Vagina (tissue), 2 donors: ENCODE results near the gene TTC9. TPM values are rescaled to one million over a fixed set of nuclear protein-coding genes. Genes with fewer than 3 reads are reported as not detected.

Experiments
- DNase-seq, 2 donors: peaks; one replicate each; pipeline ENCODE4 v3.0.0-alpha.2; 2017; ENCODE audit errors: extremely low spot score in 2 of 2
- H3K27ac ChIP-seq: fragments of 200-600 bp; sonication (generic); one replicate; pipeline ENCODE4 v1.5.1; 2019
- H3K27me3 ChIP-seq: fragments of 200-600 bp; sonication (generic); one replicate; pipeline ENCODE4 v1.5.1; 2019
- H3K36me3 ChIP-seq, 2 donors: fragments of 200-600 bp; sonication (generic); one replicate each; pipeline ENCODE4 v1.5.1; 2017 to 2019
- H3K4me1 ChIP-seq: fragments of 200-600 bp; sonication (generic); one replicate; pipeline ENCODE4 v1.5.1; 2019
- H3K4me3 ChIP-seq, 2 donors: fragments of 200-600 bp; sonication (generic); 1 replicate in 1 of 2; 2 replicates in 1 of 2; pipeline ENCODE4 v1.5.1; 2016 to 2019
- H3K9me3 ChIP-seq: fragments of 200-600 bp; sonication (generic); one replicate; pipeline ENCODE4 v1.5.1; 2019
- POLR2A ChIP-seq, 2 donors: fragments of 450-650 bp; IDR thresholded peaks; one replicate each; pipeline ENCODE4 v1.6.1; 2017; ENCODE audit warnings: antibody characterized with exemption in 2 of 2, mild to moderate bottlenecking in 2 of 2, moderate library complexity in 2 of 2
- POLR2AphosphoS5 ChIP-seq, 2 donors: sonication (generic); formaldehyde crosslinking; IDR thresholded peaks; one replicate each; pipeline ENCODE4 v1.9.0; 2017; ENCODE audit warnings: antibody characterized with exemption in 2 of 2, mild to moderate bottlenecking in 2 of 2, low read depth in 1 of 2; ENCODE audit not compliant: insufficient read depth in 1 of 2
- intact Hi-C: fragments of 100-400 bp; cut with DNase I; formaldehyde crosslinking; loops from one replicate; pipeline ENCODE4 v1.15.1; 2023
- total RNA-seq: library from RNA; depleted of rRNA; stranded (reverse); fragments of >200 nt; gene quantifications from one replicate; pipeline ENCODE4 v1.2.3, GENCODE V29; 2016
- TF ChIP-seq, protein P1 (sequence below), 3 experiments: fragments of 450-650 bp in 2 of 3; fragments of 200-600 bp in 1 of 3; sonication (generic) in 1 of 3; IDR thresholded peaks; one replicate each; pipeline ENCODE4 v1.5.1; 2017 to 2019; ENCODE audit warnings: antibody characterized with exemption in 3 of 3, mild to moderate bottlenecking in 2 of 3, moderate library complexity in 2 of 3

Gene TTC9
- total RNA-seq, 1 donor from 2014 or later: 6.1 TPM

DNA sequence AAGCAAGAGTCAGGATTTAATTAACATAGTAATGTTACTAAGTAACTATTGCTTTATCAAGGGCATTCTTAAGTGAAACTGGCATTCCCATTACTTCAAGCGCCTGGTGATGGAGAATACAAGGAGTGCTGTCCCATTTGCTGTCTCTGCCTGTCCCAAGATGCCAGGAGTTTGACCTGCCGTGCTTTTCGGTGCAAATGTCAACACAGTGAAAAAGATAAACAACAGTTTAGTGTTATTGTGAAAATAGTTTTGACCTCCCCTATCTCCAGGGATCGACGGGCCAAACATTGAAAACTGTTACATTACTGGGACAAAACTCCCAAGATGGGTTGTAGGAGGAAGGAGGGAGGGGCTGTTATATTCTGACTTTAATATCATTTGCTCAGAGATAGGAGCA is 74.8 kb downstream of the TTC9 start:
- TF ChIP-seq, protein P1, sequence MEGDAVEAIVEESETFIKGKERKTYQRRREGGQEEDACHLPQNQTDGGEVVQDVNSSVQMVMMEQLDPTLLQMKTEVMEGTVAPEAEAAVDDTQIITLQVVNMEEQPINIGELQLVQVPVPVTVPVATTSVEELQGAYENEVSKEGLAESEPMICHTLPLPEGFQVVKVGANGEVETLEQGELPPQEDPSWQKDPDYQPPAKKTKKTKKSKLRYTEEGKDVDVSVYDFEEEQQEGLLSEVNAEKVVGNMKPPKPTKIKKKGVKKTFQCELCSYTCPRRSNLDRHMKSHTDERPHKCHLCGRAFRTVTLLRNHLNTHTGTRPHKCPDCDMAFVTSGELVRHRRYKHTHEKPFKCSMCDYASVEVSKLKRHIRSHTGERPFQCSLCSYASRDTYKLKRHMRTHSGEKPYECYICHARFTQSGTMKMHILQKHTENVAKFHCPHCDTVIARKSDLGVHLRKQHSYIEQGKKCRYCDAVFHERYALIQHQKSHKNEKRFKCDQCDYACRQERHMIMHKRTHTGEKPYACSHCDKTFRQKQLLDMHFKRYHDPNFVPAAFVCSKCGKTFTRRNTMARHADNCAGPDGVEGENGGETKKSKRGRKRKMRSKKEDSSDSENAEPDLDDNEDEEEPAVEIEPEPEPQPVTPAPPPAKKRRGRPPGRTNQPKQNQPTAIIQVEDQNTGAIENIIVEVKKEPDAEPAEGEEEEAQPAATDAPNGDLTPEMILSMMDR (IDR thresholded peaks at IDR 0.05): no peak
- TF ChIP-seq POLR2A (IDR thresholded peaks at IDR 0.05) (no peak), POLR2AphosphoS5 (IDR thresholded peaks at IDR 0.05; ENCODE audit: insufficient read depth in 1 of 2, low read depth in 1 of 2) (no peak)
- DNase-seq: no peak
- peaks cover 11% of the 10 kb centered on the region for H3K4me1 ChIP-seq
- intact Hi-C loops: no loop called here
- no peaks in the 10 kb centered on the region for H3K36me3 ChIP-seq
- H3K9me3 ChIP-seq: no peaks in the 10 kb centered on the region
- no peaks in the 10 kb centered on the region for H3K27me3 ChIP-seq
- H3K4me3 ChIP-seq: no peak overlapping the region
- H3K27ac ChIP-seq: no peak overlapping the region

DNA sequence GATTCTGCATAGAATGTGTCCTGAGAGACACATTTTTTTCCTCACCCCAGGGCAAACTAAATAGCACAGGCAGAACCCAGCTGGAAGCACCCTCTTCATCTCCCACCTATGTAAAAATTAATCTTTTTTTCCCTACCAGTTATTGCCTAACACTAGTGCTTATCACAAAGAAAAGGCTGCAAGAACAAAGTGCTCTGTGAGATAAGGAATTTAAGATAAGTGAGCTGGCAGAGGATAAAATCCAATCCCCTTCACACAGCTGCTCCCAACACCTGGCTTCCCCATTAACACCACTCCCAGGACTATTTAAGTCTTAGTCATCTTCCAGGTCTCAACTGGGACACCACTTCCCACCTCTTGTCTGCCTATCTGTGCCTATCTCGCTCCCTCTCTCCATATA is 75.2 kb downstream of the TTC9 start:
- Histone ChIP-seq H3K4me3 (no peak overlapping the region), H3K4me1 (peaks cover 11% of the 10 kb centered on the region), H3K27ac (no peak overlapping the region), H3K27me3 (no peaks in the 10 kb centered on the region), H3K36me3 (no peaks in the 10 kb centered on the region), H3K9me3 (no peaks in the 10 kb centered on the region)
- TF ChIP-seq, protein P1 (IDR thresholded peaks at IDR 0.05): no peak
- TF ChIP-seq POLR2AphosphoS5 (IDR thresholded peaks at IDR 0.05; ENCODE audit: insufficient read depth in 1 of 2, low read depth in 1 of 2) (no peak), POLR2A (IDR thresholded peaks at IDR 0.05) (no peak)
- intact Hi-C loops: no loop called here
- DNase-seq: no peak

DNA sequence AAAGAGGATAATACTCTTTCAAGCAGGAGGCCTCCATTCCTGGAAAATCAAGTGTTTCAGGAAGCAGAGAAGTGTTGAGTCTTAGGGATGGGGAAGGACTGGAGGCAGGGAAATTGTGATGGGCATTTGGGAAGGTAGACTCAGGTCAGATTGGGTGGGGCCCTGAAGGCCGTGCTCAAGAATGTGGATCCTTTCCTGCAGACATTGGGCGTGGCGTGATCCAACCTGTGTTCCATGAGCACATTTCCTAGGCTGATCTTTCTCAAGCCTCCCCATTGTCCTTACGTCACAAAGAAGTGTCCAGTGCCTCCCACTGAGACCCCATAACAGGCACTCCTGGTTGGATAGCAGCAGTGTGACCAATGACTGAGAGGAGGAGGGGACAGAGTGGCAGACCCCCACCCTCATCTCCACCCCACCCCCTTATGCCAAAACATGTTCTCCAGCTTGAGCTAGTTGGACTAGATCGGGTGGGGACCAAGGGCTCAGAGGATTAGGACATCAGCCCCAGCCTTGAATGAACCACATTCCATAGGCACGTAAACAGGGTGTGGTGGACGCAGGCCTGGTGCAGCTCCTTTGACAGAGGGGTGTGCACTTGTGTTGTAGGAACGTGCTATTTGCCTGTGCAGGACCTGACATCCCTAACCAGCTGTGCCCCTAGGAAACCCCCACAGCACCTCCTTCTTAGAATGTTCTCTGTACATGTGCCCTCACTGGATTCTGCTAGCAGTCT is 76.8 kb downstream of the TTC9 start:
- H3K4me1 ChIP-seq: peaks cover 4% of the 10 kb centered on the region
- H3K4me3 ChIP-seq: no peak overlapping the region
- no peaks in the 10 kb centered on the region for H3K9me3 ChIP-seq
- no peak overlapping the region for H3K27ac ChIP-seq
- intact Hi-C loops: no loop called here
- H3K36me3 ChIP-seq: no peaks in the 10 kb centered on the region
- H3K27me3 ChIP-seq: no peaks in the 10 kb centered on the region
- TF ChIP-seq, protein P1 (IDR thresholded peaks at IDR 0.05): no peak
- TF ChIP-seq POLR2AphosphoS5 (IDR thresholded peaks at IDR 0.05; ENCODE audit: insufficient read depth in 1 of 2, low read depth in 1 of 2) (no peak), POLR2A (IDR thresholded peaks at IDR 0.05) (no peak)
- DNase-seq: no peak

DNA sequence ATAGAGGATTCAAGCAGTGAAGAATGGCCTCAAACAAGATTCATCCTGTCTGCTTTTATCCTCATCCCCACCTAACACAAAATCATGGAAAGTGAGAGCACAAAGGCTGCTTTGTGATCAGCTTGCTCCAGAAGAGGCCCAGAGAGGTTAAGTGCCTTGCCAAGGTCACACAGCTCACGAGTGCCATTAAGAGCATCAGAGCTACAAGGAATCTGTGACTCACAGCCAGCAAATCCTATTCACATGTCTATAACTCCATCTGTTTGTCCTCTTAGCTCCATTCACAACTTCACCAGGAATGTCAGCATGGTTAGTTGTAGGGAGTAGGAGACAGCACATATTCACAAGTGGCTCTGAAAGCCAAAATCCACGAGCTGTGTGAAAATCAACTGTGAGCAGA is 79.8 kb downstream of the TTC9 start:
- Histone ChIP-seq H3K4me1 (peaks cover 3% of the 10 kb centered on the region), H3K9me3 (no peaks in the 10 kb centered on the region), H3K27me3 (no peaks in the 10 kb centered on the region), H3K36me3 (no peaks in the 10 kb centered on the region), H3K4me3 (no peak overlapping the region), H3K27ac (no peak overlapping the region)
- intact Hi-C loops: no loop called here
- DNase-seq: no peak
- TF ChIP-seq, protein P1 (IDR thresholded peaks at IDR 0.05): no peak
- TF ChIP-seq POLR2A (IDR thresholded peaks at IDR 0.05): no peak
- TF ChIP-seq POLR2AphosphoS5 (IDR thresholded peaks at IDR 0.05; ENCODE audit: insufficient read depth in 1 of 2, low read depth in 1 of 2): no peak

DNA sequence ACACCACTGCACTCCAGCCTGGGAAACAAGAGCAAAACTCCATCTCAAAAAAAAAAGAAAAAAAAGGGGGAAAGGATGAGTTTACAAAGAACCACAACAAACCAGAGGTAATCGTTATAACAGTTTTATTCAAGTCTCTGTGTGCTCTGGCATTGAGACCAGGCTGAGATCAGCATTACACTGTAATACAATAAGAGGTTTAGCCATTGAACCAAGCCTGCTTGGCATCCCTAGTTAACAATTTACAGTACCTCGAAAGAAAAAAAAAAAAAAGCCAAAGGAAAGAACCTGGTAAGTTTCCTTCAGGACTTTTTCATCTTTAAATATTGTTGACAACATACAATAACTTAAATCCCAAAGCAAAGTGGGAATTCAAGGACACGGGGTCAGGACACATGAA is 80.7 kb downstream of the TTC9 start:
- TF ChIP-seq POLR2AphosphoS5 (IDR thresholded peaks at IDR 0.05; ENCODE audit: insufficient read depth in 1 of 2, low read depth in 1 of 2) (no peak), POLR2A (IDR thresholded peaks at IDR 0.05) (no peak)
- TF ChIP-seq, protein P1 (IDR thresholded peaks at IDR 0.05): no peak
- no peaks in the 10 kb centered on the region for H3K36me3 ChIP-seq
- peaks cover 5% of the 10 kb centered on the region for H3K4me1 ChIP-seq
- H3K27me3 ChIP-seq: no peaks in the 10 kb centered on the region
- intact Hi-C loops: no loop called here
- no peak overlapping the region for H3K4me3 ChIP-seq
- H3K9me3 ChIP-seq: no peaks in the 10 kb centered on the region
- H3K27ac ChIP-seq: no peak overlapping the region
- DNase-seq: no peak
